Loucy (cell line): ENCODE data around the gene EIF3B.

ENCODE experiments used
- EZH2phosphoT487 ChIP-seq: fragments of 200-600 bp; IDR thresholded peaks from 2 replicates; pipeline ENCODE4 v1.6.1; 2018; ENCODE audit warnings: antibody characterized with exemption, mild to moderate bottlenecking, moderate library complexity, borderline replicate concordance
- TF ChIP-seq, protein P1 (sequence below): fragments of 200-600 bp; sonication (generic); conservative IDR thresholded peaks from 2 replicates; pipeline ENCODE4 v1.5.1; 2014; ENCODE audit warnings: mild to moderate bottlenecking, antibody characterized with exemption, low read length

- TF ChIP-seq, protein P1, sequence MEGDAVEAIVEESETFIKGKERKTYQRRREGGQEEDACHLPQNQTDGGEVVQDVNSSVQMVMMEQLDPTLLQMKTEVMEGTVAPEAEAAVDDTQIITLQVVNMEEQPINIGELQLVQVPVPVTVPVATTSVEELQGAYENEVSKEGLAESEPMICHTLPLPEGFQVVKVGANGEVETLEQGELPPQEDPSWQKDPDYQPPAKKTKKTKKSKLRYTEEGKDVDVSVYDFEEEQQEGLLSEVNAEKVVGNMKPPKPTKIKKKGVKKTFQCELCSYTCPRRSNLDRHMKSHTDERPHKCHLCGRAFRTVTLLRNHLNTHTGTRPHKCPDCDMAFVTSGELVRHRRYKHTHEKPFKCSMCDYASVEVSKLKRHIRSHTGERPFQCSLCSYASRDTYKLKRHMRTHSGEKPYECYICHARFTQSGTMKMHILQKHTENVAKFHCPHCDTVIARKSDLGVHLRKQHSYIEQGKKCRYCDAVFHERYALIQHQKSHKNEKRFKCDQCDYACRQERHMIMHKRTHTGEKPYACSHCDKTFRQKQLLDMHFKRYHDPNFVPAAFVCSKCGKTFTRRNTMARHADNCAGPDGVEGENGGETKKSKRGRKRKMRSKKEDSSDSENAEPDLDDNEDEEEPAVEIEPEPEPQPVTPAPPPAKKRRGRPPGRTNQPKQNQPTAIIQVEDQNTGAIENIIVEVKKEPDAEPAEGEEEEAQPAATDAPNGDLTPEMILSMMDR, result no peak
- TF ChIP-seq EZH2phosphoT487, result no peak
Measured at GRCh38 chr7:2307690-2308107, 46.9 kb upstream of the EIF3B start.
